ENCODE measurements around the gene LRIT3. TPM values are rescaled to one million over a fixed set of nuclear protein-coding genes. Genes with fewer than 3 reads are reported as not detected.

The LRIT3 gene
- total and polyA plus RNA-seq, 2 donors (not counting 3 experiments of a cell fraction or from before 2014, with no cell fraction given): 0.06 to 0.13 TPM

DNA sequence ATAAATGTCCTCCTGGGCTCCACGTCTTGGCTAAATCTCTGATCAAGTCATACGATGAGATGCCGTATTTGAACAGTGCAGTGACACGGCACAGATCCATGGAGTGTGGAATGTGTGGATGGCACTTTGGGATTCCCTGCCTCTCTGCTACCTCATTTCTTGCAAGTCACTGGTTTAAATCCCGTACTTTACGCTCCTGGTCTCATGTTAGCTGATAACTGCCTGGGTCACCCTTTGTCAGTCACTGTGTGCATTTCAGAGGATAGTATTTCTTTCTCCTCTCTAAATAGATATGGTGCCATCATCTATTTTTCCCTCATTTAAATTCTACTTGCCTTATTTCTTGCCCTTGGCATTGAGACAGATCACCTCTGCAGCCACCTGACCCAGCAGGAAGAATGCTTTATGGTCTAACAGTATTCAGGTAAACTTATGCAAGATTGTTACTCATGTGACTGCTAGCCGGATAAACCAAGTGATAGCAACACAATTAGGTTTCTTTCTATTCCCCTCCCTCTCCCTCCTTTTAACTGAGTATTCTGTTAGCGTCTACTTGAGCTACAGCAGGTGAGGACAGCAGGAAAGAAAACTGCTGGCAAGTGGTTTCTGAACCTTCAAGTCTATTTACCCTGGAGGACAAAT lies 67.6 kb downstream of the LRIT3 start:
- Histone ChIP-seq H3K4me2 (ENCODE audit: insufficient read depth, low read length) (no peak overlapping the region), H3K9me3 (replicated peaks; ENCODE audit: control insufficient read depth, insufficient read depth, low read length) (no peaks in the 10 kb centered on the region), H3K4me1 (ENCODE audit: control insufficient read depth, extremely low read depth, insufficient read depth, low read length) (no peaks in the 10 kb centered on the region), H3K9ac (replicated peaks; ENCODE audit: extremely low read depth, insufficient read depth, low read length) (no peak overlapping the region), H3K79me2 (ENCODE audit: control insufficient read depth, insufficient read depth, low read length) (no peaks in the 10 kb centered on the region), H3K9me1 (replicated peaks; ENCODE audit: control insufficient read depth, extremely low read depth, insufficient read depth, low read length) (no peaks in the 10 kb centered on the region), H4K20me1 (replicated peaks; ENCODE audit: control insufficient read depth, extremely low read depth, insufficient read depth, low read length) (no peaks in the 10 kb centered on the region), H3K27ac (ENCODE audit: insufficient read depth, low read depth, low read length) (no peak overlapping the region), H3K36me3 (ENCODE audit: control insufficient read depth in 2 of 2, extremely low read depth in 1 of 2, insufficient read depth in 2 of 2, low read length in 2 of 2) (no peaks in the 10 kb centered on the region), H3K4me3 (replicated peaks in 1 of 3; ENCODE audit: insufficient read depth in 1 of 3, low read depth in 1 of 3, low read length in 3 of 3) (no peak overlapping the region), H3K27me3 (ENCODE audit: control insufficient read depth in 2 of 2, insufficient read depth in 2 of 2, low read length in 2 of 2) (peaks cover 3 to 10% of the 10 kb centered on the region in 2 experiments), H2AFZ (ENCODE audit: low read depth, low read length) (no peak overlapping the region)
- CTCF ChIA-PET: no interaction called here
- TF ChIP-seq CTCF (IDR thresholded peaks at IDR 0.05; ENCODE audit: extremely low read depth in 1 of 2, insufficient read depth in 1 of 2, low read depth in 1 of 2, low read length in 2 of 2): no peak
- TF ChIP-seq POLR2AphosphoS5 (IDR thresholded peaks at IDR 0.05; ENCODE audit: insufficient read depth, low read depth, low read length): no peak
- TF ChIP-seq POLR2A (IDR thresholded peaks at IDR 0.05; ENCODE audit: low read depth, low read length): no peak
- TF ChIP-seq FOS (IDR thresholded peaks at IDR 0.05; ENCODE audit: borderline replicate concordance, insufficient read depth, low read length): no peak
- no peak for TF ChIP-seq JUN (IDR thresholded peaks at IDR 0.05; ENCODE audit: borderline replicate concordance, insufficient read depth, insufficient read length, low read depth)
- no peak for TF ChIP-seq EZH2 (IDR thresholded peaks at IDR 0.05; ENCODE audit: borderline replicate concordance, low read depth, low read length, severe bottlenecking)
- DNase-seq (ENCODE audit: low read depth, low spot score) (no peak), FAIRE-seq (no peak)
- dilution Hi-C loops (cut with MboI; ENCODE audit: extremely low pct_ligation_motif_present, low sequenced_read_pairs): no loop called here
- intact Hi-C loops (cut with micrococcal nuclease): no loop called here
- POLR2A ChIA-PET: no interaction called here
- BruUV-seq (replicated peaks): no TSS peak
